Parathyroid adenoma (tissue), 2 donors: Measurements from ENCODE around the gene COL4A3.

Experiments used
- H2AFZ ChIP-seq: fragments of 300-600 bp; sonication (generic); one replicate; pipeline ENCODE4 v1.7.0; 2017; ENCODE audit warnings: antibody characterized with exemption, mild to moderate bottlenecking
- H3K27ac ChIP-seq: fragments of 300-600 bp; sonication (generic); one replicate; pipeline ENCODE4 v1.7.0; 2017
- H3K27me3 ChIP-seq: fragments of 300-600 bp; sonication (generic); one replicate; pipeline ENCODE4 v1.7.0; 2017; ENCODE audit warnings: low read length; ENCODE audit not compliant: control insufficient read depth, insufficient read depth
- H3K36me3 ChIP-seq: fragments of 300-600 bp; sonication (generic); one replicate; pipeline ENCODE4 v1.7.0; 2017; ENCODE audit warnings: low read length; ENCODE audit not compliant: control insufficient read depth, insufficient read depth
- H3K4me1 ChIP-seq: fragments of 300-600 bp; sonication (generic); one replicate; pipeline ENCODE4 v1.7.0; 2017; ENCODE audit warnings: control low read depth
- H3K4me2 ChIP-seq: fragments of 300-600 bp; sonication (generic); one replicate; pipeline ENCODE4 v1.7.0; 2017; ENCODE audit warnings: low read length
- H3K4me3 ChIP-seq: fragments of 300-600 bp; sonication (generic); one replicate; pipeline ENCODE4 v1.7.0; 2017; ENCODE audit warnings: low read depth, low read length
- H3K79me2 ChIP-seq: fragments of 300-600 bp; sonication (generic); one replicate; pipeline ENCODE4 v1.7.0; 2017; ENCODE audit warnings: control low read depth
- H3K9ac ChIP-seq: fragments of 300-600 bp; sonication (generic); one replicate; pipeline ENCODE4 v1.7.0; 2017; ENCODE audit warnings: mild to moderate bottlenecking
- H3K9me3 ChIP-seq: fragments of 300-600 bp; sonication (generic); one replicate; pipeline ENCODE4 v1.7.0; 2017; ENCODE audit warnings: low read length; ENCODE audit not compliant: control insufficient read depth
- TF ChIP-seq, protein P1 (sequence below): fragments of 300-600 bp; sonication (generic); IDR thresholded peaks from one replicate; pipeline ENCODE4 v1.7.0; 2017; ENCODE audit warnings: antibody characterized with exemption, mild to moderate bottlenecking
- donor health status: primary hyperparathyroidism.

The COL4A3 gene

DNA sequence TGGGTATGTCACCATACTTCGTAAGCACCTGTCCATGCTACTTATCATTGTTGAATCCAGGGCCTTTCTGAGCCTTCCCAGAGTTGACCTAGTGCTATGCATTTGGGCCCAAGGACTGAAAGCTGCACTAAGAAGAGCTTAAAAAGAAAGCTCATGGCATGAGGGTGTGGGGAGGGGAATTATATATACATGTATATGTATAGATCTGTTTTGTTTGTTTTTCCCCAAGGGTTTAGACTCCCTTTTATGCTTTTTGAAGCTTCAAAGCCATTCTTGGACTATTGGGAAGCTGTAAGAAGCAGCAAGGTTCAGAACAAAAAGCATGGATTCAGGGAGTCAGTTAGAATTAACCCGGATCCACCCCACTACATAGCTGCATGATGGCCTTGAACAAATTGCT is 183.9 kb downstream of the COL4A3 start:
- H3K4me1 ChIP-seq = no peaks in the 10 kb centered on the region
- H3K27ac ChIP-seq = no peak overlapping the region
- no peak overlapping the region for H2AFZ ChIP-seq
- H3K27me3 ChIP-seq = no peaks in the 10 kb centered on the region
- no peak overlapping the region for H3K4me3 ChIP-seq
- no peaks in the 10 kb centered on the region for H3K9me3 ChIP-seq
- TF ChIP-seq, protein P1, sequence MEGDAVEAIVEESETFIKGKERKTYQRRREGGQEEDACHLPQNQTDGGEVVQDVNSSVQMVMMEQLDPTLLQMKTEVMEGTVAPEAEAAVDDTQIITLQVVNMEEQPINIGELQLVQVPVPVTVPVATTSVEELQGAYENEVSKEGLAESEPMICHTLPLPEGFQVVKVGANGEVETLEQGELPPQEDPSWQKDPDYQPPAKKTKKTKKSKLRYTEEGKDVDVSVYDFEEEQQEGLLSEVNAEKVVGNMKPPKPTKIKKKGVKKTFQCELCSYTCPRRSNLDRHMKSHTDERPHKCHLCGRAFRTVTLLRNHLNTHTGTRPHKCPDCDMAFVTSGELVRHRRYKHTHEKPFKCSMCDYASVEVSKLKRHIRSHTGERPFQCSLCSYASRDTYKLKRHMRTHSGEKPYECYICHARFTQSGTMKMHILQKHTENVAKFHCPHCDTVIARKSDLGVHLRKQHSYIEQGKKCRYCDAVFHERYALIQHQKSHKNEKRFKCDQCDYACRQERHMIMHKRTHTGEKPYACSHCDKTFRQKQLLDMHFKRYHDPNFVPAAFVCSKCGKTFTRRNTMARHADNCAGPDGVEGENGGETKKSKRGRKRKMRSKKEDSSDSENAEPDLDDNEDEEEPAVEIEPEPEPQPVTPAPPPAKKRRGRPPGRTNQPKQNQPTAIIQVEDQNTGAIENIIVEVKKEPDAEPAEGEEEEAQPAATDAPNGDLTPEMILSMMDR = no peak
- no peak overlapping the region for H3K9ac ChIP-seq
- H3K79me2 ChIP-seq = no peaks in the 10 kb centered on the region
- no peaks in the 10 kb centered on the region for H3K36me3 ChIP-seq
- H3K4me2 ChIP-seq = no peak overlapping the region

DNA sequence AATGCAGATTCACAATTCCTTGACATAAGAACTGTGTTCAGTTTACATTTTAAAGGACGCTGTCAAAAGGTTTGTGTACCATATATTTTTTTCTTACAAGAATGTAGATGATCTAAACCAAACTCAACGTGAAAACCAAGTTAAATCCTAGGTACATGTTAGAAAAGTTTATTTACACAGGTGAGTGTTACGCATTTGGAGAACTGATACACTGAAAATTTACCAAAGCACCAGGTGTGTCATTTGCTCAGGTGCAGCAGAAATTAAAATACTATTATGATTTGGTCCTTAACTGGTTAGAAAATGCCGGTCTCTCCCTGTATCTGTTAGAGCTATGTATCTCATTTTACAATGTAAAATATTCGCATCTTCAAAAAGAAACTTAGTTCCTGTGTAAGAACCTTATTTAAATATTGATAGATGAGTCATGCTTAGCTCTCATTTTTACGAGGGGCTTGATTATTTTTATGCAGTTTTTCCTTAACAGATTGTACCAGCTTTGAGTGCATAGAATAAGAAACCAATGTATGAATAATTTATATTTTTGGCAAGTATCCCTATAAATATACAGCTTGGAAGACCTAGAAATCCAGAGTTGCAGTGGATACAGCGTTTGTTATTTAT is 185.7 kb downstream of the COL4A3 start:
- H3K27me3 ChIP-seq = no peaks in the 10 kb centered on the region
- TF ChIP-seq, protein P1 = no peak
- H2AFZ ChIP-seq = no peak overlapping the region
- no peaks in the 10 kb centered on the region for H3K79me2 ChIP-seq
- no peaks in the 10 kb centered on the region for H3K4me1 ChIP-seq
- H3K36me3 ChIP-seq = no peaks in the 10 kb centered on the region
- H3K4me2 ChIP-seq = no peak overlapping the region
- H3K27ac ChIP-seq = no peak overlapping the region
- no peak overlapping the region for H3K9ac ChIP-seq
- no peaks in the 10 kb centered on the region for H3K9me3 ChIP-seq
- no peak overlapping the region for H3K4me3 ChIP-seq

DNA sequence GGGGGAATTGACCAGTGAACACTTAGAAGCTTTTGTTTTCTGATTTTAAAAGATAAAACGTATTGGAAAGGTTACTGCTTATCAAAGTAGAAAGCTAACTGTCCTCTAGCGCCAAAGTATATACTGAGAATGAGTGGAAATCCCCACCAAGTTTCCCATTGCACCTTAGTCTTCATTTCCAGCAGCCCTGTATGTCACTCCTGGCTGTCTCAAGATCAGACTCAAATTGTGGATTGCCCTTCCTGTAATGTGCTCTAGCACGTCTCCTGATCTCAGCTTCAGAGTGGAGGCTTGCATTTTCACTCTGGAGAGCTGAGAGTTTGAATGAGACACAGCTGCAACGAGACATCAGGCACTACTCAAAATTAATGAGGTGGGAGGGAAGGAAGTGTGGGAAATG is 187.2 kb downstream of the COL4A3 start:
- Histone ChIP-seq H3K4me3 (no peak overlapping the region), H3K36me3 (no peaks in the 10 kb centered on the region), H2AFZ (no peak overlapping the region), H3K4me2 (no peak overlapping the region), H3K27ac (no peak overlapping the region), H3K9me3 (no peaks in the 10 kb centered on the region), H3K27me3 (no peaks in the 10 kb centered on the region), H3K79me2 (no peaks in the 10 kb centered on the region), H3K9ac (no peak overlapping the region), H3K4me1 (no peaks in the 10 kb centered on the region)
- TF ChIP-seq, protein P1 = no peak

DNA sequence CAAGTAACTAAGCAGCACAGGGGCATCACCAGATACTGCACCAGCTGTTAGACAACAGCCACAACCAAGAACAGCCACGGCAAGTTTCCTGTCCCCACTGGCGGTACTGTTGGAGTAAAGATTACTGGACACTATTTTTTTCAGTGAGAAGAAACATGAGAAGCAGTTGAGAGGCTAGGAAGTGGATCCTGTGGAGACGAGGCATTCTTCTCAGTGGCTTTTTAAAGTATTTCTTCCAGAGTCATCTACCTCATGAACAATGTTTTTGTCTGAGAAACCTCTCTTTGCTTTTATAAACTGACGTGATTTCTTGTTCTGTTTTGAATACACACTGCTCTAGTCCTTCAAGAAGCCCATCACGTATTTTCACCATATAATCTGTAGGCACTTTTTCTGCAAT is 195.9 kb downstream of the COL4A3 start:
- Histone ChIP-seq H3K9me3 (no peaks in the 10 kb centered on the region), H3K4me2 (no peak overlapping the region), H3K4me1 (no peaks in the 10 kb centered on the region), H2AFZ (no peak overlapping the region), H3K9ac (no peak overlapping the region), H3K79me2 (no peaks in the 10 kb centered on the region), H3K27me3 (no peaks in the 10 kb centered on the region), H3K36me3 (no peaks in the 10 kb centered on the region), H3K4me3 (no peak overlapping the region), H3K27ac (no peak overlapping the region)
- TF ChIP-seq, protein P1 = no peak

DNA sequence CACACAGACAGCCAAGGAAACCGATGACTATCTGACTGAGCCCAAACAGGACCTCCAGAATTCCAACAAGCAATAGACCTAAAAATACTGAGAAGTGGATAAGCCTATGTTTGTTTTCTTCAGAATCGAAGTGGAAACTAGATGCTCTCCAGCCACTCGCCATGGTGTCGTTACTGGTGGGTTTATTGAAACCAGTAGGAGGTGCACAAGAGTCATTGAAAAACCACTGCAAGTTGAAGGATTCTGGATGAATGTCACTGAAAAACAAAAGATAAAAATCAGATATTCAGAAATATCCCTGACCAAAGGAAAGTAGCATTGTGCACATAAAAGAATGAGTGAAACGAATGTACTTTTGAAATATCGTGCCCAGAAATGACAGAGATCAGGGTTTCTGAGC is 199.3 kb downstream of the COL4A3 start:
- no peaks in the 10 kb centered on the region for H3K79me2 ChIP-seq
- H3K4me1 ChIP-seq = no peaks in the 10 kb centered on the region
- H3K4me2 ChIP-seq = no peak overlapping the region
- no peaks in the 10 kb centered on the region for H3K36me3 ChIP-seq
- no peaks in the 10 kb centered on the region for H3K27me3 ChIP-seq
- no peak overlapping the region for H3K27ac ChIP-seq
- TF ChIP-seq, protein P1 = no peak
- H3K9ac ChIP-seq = no peak overlapping the region
- H3K4me3 ChIP-seq = no peak overlapping the region
- H3K9me3 ChIP-seq = no peaks in the 10 kb centered on the region
- H2AFZ ChIP-seq = no peak overlapping the region
